RWPE1 (cell line): Measurements from ENCODE around the gene CAGE1.

Experiments used
- CTCF ChIA-PET: fragments of 350-600 bp; sonication (Branson Sonifier 250); formaldehyde crosslinking; extraction: SDS; loops from one replicate; lab custom pipeline; 2021; lab: Yijun Ruan, JAX
- POLR2A ChIA-PET: fragments of 400-600 bp; formaldehyde crosslinking; extraction: SDS; loops from one replicate; lab custom pipeline; 2020; ENCODE audit warnings: antibody characterized with exemption; ENCODE audit not compliant: low non-redundant PET; lab: Yijun Ruan, JAX
- DNase-seq: peaks from one replicate; pipeline ENCODE4 v3.0.0; 2012; ENCODE audit warnings: low spot score
- H3K27ac ChIP-seq: fragments of 450-650 bp; 2 replicates; pipeline ENCODE4 v1.5.1; 2017
- CTCF ChIP-seq: fragments of 450-650 bp; conservative IDR thresholded peaks from 2 replicates; pipeline ENCODE4 v1.5.1; 2017; ENCODE audit warnings: low read depth, mild to moderate bottlenecking

The CAGE1 gene

GRCh38 chr6:7389451-7390225 lies at the start of gene CAGE1, which contains the start of gene RIOK1:
TSS of gene CAGE1 (minus strand) at chr6:7389742. CDS start at chr6:7387173, 2,569 bp downstream.
TSS of gene RIOK1 (plus strand) at chr6:7389808. CDS start at chr6:7390003, 195 bp downstream.
- CTCF ChIA-PET: interaction anchor here (0.6 to 0.7 kb wide), 5 partner anchors 9 to 688 kb away, joined by 3 to 4 read pairs (median 3); no protein-coding TSS in a partner anchor
- TF ChIP-seq CTCF: 0 out of 2 replicates have a peak, but pooled peaks have one; percentile 23

GRCh38 chr6:7439228-7439627 lies 49.7 kb upstream of the CAGE1 start:
- POLR2A ChIA-PET: no interaction called here
- TF ChIP-seq CTCF: no peak
- CTCF ChIA-PET: interaction anchor here (0.6 to 0.8 kb wide), 2 partner anchors 99 to 103 kb away, joined by 3 read pairs; no protein-coding TSS in a partner anchor
- DNase-seq: no peak
- 0 out of 2 replicates have a peak overlapping the region, but pooled peaks have one; percentile 38 for H3K27ac ChIP-seq

More at GRCh38 chr6:7389451-7390225, at the start of gene CAGE1, which contains the start of gene RIOK1:
- POLR2A ChIA-PET: interaction anchor here (1.0 kb wide), 2 partner anchors 75 to 77 kb away, joined by 5 to 6 read pairs; no protein-coding TSS in a partner anchor
- peak within 1 kb of the TSS; percentile 94 for H3K27ac ChIP-seq
- peak; percentile 95 for DNase-seq

GRCh38 chr6:7438011-7438410 lies 48.5 kb upstream of the CAGE1 start:
- no peak for TF ChIP-seq CTCF
- ChIA-PET POLR2A (interaction anchor here (0.6 kb wide), 1 partner anchor 9 kb away, joined by 4 read pairs; no protein-coding TSS in a partner anchor), CTCF (interaction anchor here (0.6 kb wide), 1 partner anchor 10 kb away, joined by 4 read pairs; no protein-coding TSS in a partner anchor)
- no peak for DNase-seq
- H3K27ac ChIP-seq: no peak overlapping the region

GRCh38 chr6:7434672-7435071 lies 45.1 kb upstream of the CAGE1 start:
- POLR2A ChIA-PET: no interaction called here
- DNase-seq: no peak
- CTCF ChIA-PET: interaction anchor here (0.6 to 1.0 kb wide), 2 partner anchors 10 to 268 kb away, joined by 3 to 6 read pairs; no protein-coding TSS in a partner anchor
- no peak overlapping the region for H3K27ac ChIP-seq
- TF ChIP-seq CTCF: no peak

- no peak for DNase-seq
- TF ChIP-seq CTCF: no peak
- ChIA-PET CTCF (interaction anchor here (0.6 kb wide), 1 partner anchor 254 kb away, joined by 3 read pairs; no protein-coding TSS in a partner anchor), POLR2A (interaction anchor here (1.0 kb wide), 1 partner anchor 108 kb away, joined by 3 read pairs; the partner anchor contains the start of gene DSP)
- peak overlapping the region; percentile 65 for H3K27ac ChIP-seq
Measured at GRCh38 chr6:7433121-7433617, 43.6 kb upstream of the CAGE1 start.
